GM23338 (cell line): ENCODE data around the gene KCTD21. TPM values are rescaled to one million over a fixed set of nuclear protein-coding genes. Genes with fewer than 3 reads are reported as not detected.

Source experiments
- ATAC-seq: fragments of 200-7000 bp; cut with Tn5 transposase; 3 replicates; pipeline ENCODE4 v1.9.1; 2020
- DNase-seq: peaks from one replicate; pipeline ENCODE4 v3.0.0-alpha.2; 2015; ENCODE audit warnings: low spot score
- H2AFZ ChIP-seq: fragments of 200-600 bp; sonication (generic); 2 replicates; pipeline ENCODE4 v1.8.0; 2016; ENCODE audit warnings: antibody characterized with exemption, mild to moderate bottlenecking, moderate library complexity
- H3F3A ChIP-seq: fragments of 200-600 bp; sonication (generic); replicated peaks from 2 replicates; pipeline ENCODE4 v1.8.0; 2017; ENCODE audit warnings: antibody characterized with exemption, mixed run types, low read depth
- H3K27ac ChIP-seq: fragments of 200-600 bp; sonication (generic); 2 replicates; pipeline ENCODE4 v1.6.1; 2016; ENCODE audit warnings: low read depth
- H3K27me3 ChIP-seq: fragments of 200-600 bp; sonication (generic); 2 replicates; pipeline ENCODE4 v1.8.0; 2016; ENCODE audit warnings: mild to moderate bottlenecking, mixed run types, moderate library complexity; ENCODE audit not compliant: insufficient read depth
- H3K36me3 ChIP-seq: fragments of 200-600 bp; sonication (generic); 2 replicates; pipeline ENCODE4 v1.8.0; 2016; ENCODE audit warnings: mild to moderate bottlenecking; ENCODE audit not compliant: insufficient read depth
- H3K4me1 ChIP-seq: fragments of 200-600 bp; sonication (generic); 2 replicates; pipeline ENCODE4 v1.8.0; 2016; ENCODE audit warnings: mild to moderate bottlenecking, moderate library complexity; ENCODE audit not compliant: insufficient read depth
- H3K4me2 ChIP-seq: fragments of 200-600 bp; sonication (generic); 2 replicates; pipeline ENCODE4 v1.7.1; 2017; ENCODE audit warnings: mixed run types
- H3K4me3 ChIP-seq: fragments of 200-600 bp; sonication (generic); 2 replicates; pipeline ENCODE4 v1.6.1; 2016; ENCODE audit warnings: mixed run types
- H3K79me2 ChIP-seq: fragments of 200-600 bp; sonication (generic); replicated peaks from 2 replicates; pipeline ENCODE4 v1.8.0; 2017; ENCODE audit warnings: mild to moderate bottlenecking; ENCODE audit not compliant: insufficient read depth
- H3K9me2 ChIP-seq: fragments of 200-600 bp; sonication (generic); 2 replicates; pipeline ENCODE4 v1.8.0; 2017; ENCODE audit not compliant: insufficient read depth
- H4K20me1 ChIP-seq: fragments of 200-600 bp; sonication (generic); replicated peaks from 2 replicates; pipeline ENCODE4 v1.8.0; 2017; ENCODE audit warnings: mild to moderate bottlenecking; ENCODE audit not compliant: insufficient read depth
- H3K27ac Mint-ChIP-seq: 2 replicates; pipeline ENCODE4 v1.8.0; 2020; ENCODE audit warnings: inconsistent platforms, mild to moderate bottlenecking, moderate library complexity, mixed read lengths
- H3K27me3 Mint-ChIP-seq: 3 replicates; pipeline ENCODE4 v1.8.0; 2022; ENCODE audit warnings: low read depth, mild to moderate bottlenecking, moderate library complexity, mixed read lengths, inconsistent platforms; ENCODE audit not compliant: insufficient read depth, poor library complexity
- H3K36me3 Mint-ChIP-seq: 3 replicates; pipeline ENCODE4 v1.8.0; 2021; ENCODE audit warnings: low read depth, mild to moderate bottlenecking, inconsistent platforms, moderate library complexity, mixed read lengths
- H3K4me1 Mint-ChIP-seq: 3 replicates; pipeline ENCODE4 v1.8.0; 2020; ENCODE audit warnings: mild to moderate bottlenecking, inconsistent platforms, mixed read lengths
- H3K4me3 Mint-ChIP-seq: 3 replicates; pipeline ENCODE4 v1.8.0; 2021; ENCODE audit warnings: moderate library complexity, mild to moderate bottlenecking, inconsistent platforms, mixed read lengths
- H3K9me3 Mint-ChIP-seq: 3 replicates; pipeline ENCODE4 v1.8.0; 2020; ENCODE audit warnings: moderate library complexity, mild to moderate bottlenecking, inconsistent platforms, mixed read lengths
- CREB1 ChIP-seq: fragments of 250-450 bp; sonication (Bioruptor Pico); IDR thresholded peaks from 2 replicates; pipeline ENCODE4 v1.5.0; 2020; ENCODE audit warnings: low read depth, mild to moderate bottlenecking, moderate library complexity
- EZH2 ChIP-seq: fragments of 200-600 bp; sonication (generic); IDR thresholded peaks from one replicate; pipeline ENCODE4 v1.8.0; 2017; ENCODE audit warnings: antibody characterized with exemption, mild to moderate bottlenecking, low read depth; ENCODE audit not compliant: unreplicated experiment
- EZH2phosphoT487 ChIP-seq: fragments of 200-600 bp; sonication (generic); IDR thresholded peaks from one replicate; pipeline ENCODE4 v1.8.1; 2018; ENCODE audit warnings: antibody characterized with exemption; ENCODE audit not compliant: unreplicated experiment
- NANOG ChIP-seq: IDR thresholded peaks from 2 replicates; pipeline ENCODE4 v1.6.1; 2016; ENCODE audit warnings: antibody characterized with exemption, borderline replicate concordance
- REST ChIP-seq: IDR thresholded peaks from one replicate; pipeline ENCODE4 v1.6.1; 2018; ENCODE audit warnings: antibody characterized with exemption; ENCODE audit not compliant: unreplicated experiment
- STAT1 ChIP-seq: IDR thresholded peaks from one replicate; pipeline ENCODE4 v1.6.1; 2016; ENCODE audit warnings: antibody characterized with exemption; ENCODE audit not compliant: unreplicated experiment
- ZNF114 ChIP-seq: fragments of 250-450 bp; sonication (Bioruptor Pico); IDR thresholded peaks from 2 replicates; pipeline ENCODE4 v1.5.0; 2020; ENCODE audit warnings: mild to moderate bottlenecking, moderate library complexity
- ZNF331 ChIP-seq: fragments of 250-450 bp; sonication (Bioruptor Pico); IDR thresholded peaks from 2 replicates; pipeline ENCODE4 v1.5.0; 2020; ENCODE audit warnings: low read depth, mild to moderate bottlenecking, moderate library complexity
- ZNF462 ChIP-seq: fragments of 250-450 bp; sonication (Bioruptor Pico); IDR thresholded peaks from 2 replicates; pipeline ENCODE4 v1.5.0; 2020; ENCODE audit warnings: mild to moderate bottlenecking, moderate library complexity
- polyA plus RNA-seq: library from polyadenylated mRNA; unstranded; fragments of >200 nt; fragmentation: Nextera tagmentation; extraction: Ambion mirVana; gene quantifications from 2 replicates; pipeline ENCODE4 v1.2.1, GENCODE V29; 2016
- total RNA-seq: library from RNA; depleted of rRNA; stranded (reverse); fragments of >200 nt; shearing (Covaris generic); gene quantifications from 2 replicates; pipeline ENCODE4 v1.2.3, GENCODE V29; 2014

Gene KCTD21
- total and polyA plus RNA-seq, 2 experiments from 2014 or later: 1.0 to 3.7 TPM

- Histone ChIP-seq H3K4me2 (no peak overlapping the region), H3K4me1 (no peaks in the 10 kb centered on the region), H4K20me1 (0 out of 2 replicates have a peak, but pooled peaks cover 3% of the 10 kb centered on the region), H3K4me3 (no peak overlapping the region), H3K27me3 (no peaks in the 10 kb centered on the region), H3K9me2 (0 out of 2 replicates have a peak, but pooled peaks cover 2% of the 10 kb centered on the region), H3K27ac (no peak overlapping the region), H3K36me3 (no peaks in the 10 kb centered on the region), H3F3A (no peaks in the 10 kb centered on the region), H2AFZ (no peak overlapping the region), H3K79me2 (no peaks in the 10 kb centered on the region)
- H3K36me3 Mint-ChIP-seq: peaks cover 11% of the 10 kb centered on the region; the same call in 1 of the 3 replicates
- peaks cover 4% of the 10 kb centered on the region for H3K27me3 Mint-ChIP-seq
- TF ChIP-seq EZH2phosphoT487 (no peak), STAT1 (no peak), EZH2 (no peak)
- ATAC-seq: no peak
- no peaks in the 10 kb centered on the region; the same call in 2 of the 3 replicates for H3K4me1 Mint-ChIP-seq
- H3K9me3 Mint-ChIP-seq: no peaks in the 10 kb centered on the region; the same call in 2 of the 3 replicates
- no peak for DNase-seq
- H3K4me3 Mint-ChIP-seq: no peak overlapping the region
- no peak overlapping the region; the same call in 1 of the 2 replicates for H3K27ac Mint-ChIP-seq
Measured at GRCh38 chr11:78217650-78218541, 29.5 kb upstream of the KCTD21 start.

GRCh38 chr11:78216571-78217287 lies 28.3 kb upstream of the KCTD21 start:
- Mint-ChIP-seq H3K27ac (no peak overlapping the region), H3K4me1 (no peaks in the 10 kb centered on the region; the same call in 2 of the 3 replicates), H3K9me3 (no peaks in the 10 kb centered on the region; the same call in 2 of the 3 replicates), H3K27me3 (peaks cover 4% of the 10 kb centered on the region), H3K4me3 (no peak overlapping the region), H3K36me3 (peaks cover 11% of the 10 kb centered on the region; the same call in 1 of the 3 replicates)
- Histone ChIP-seq H4K20me1 (peaks cover 7% of the 10 kb centered on the region; the same call in 1 of the 2 replicates), H3K9me2 (0 out of 2 replicates have a peak, but pooled peaks cover 2% of the 10 kb centered on the region), H3K27me3 (no peaks in the 10 kb centered on the region), H3K4me1 (no peaks in the 10 kb centered on the region), H3F3A (no peaks in the 10 kb centered on the region), H3K79me2 (no peaks in the 10 kb centered on the region), H3K27ac (no peak overlapping the region), H3K4me2 (no peak overlapping the region), H3K36me3 (no peaks in the 10 kb centered on the region), H2AFZ (no peak overlapping the region), H3K4me3 (no peak overlapping the region)
- no peak for DNase-seq
- ATAC-seq: no peak
- no peak for TF ChIP-seq REST
- TF ChIP-seq CREB1 (CRISPR knock-in tag): no peak
- TF ChIP-seq NANOG: no peak
- TF ChIP-seq ZNF462: no peak
- TF ChIP-seq ZNF114: no peak
- no peak for TF ChIP-seq EZH2
- TF ChIP-seq STAT1: no peak
- TF ChIP-seq ZNF331 (CRISPR knock-in tag): no peak
